GM19324 (cell line): Measurements from ENCODE around the gene MAN2C1.
"Not testable (repeated sequence)": the region's sequence is repeated elsewhere in the genome, so short reads cannot be mapped to it uniquely, and the experiment has no call there.

Experiments
- ATAC-seq: cut with Tn5 transposase; IDR thresholded peaks from one replicate; pipeline ENCODE4 v1.9.1; 2021; ENCODE audit warnings: mild to moderate bottlenecking, moderate library complexity; ENCODE audit not compliant: unreplicated experiment, low FRiP score

The MAN2C1 gene

DNA sequence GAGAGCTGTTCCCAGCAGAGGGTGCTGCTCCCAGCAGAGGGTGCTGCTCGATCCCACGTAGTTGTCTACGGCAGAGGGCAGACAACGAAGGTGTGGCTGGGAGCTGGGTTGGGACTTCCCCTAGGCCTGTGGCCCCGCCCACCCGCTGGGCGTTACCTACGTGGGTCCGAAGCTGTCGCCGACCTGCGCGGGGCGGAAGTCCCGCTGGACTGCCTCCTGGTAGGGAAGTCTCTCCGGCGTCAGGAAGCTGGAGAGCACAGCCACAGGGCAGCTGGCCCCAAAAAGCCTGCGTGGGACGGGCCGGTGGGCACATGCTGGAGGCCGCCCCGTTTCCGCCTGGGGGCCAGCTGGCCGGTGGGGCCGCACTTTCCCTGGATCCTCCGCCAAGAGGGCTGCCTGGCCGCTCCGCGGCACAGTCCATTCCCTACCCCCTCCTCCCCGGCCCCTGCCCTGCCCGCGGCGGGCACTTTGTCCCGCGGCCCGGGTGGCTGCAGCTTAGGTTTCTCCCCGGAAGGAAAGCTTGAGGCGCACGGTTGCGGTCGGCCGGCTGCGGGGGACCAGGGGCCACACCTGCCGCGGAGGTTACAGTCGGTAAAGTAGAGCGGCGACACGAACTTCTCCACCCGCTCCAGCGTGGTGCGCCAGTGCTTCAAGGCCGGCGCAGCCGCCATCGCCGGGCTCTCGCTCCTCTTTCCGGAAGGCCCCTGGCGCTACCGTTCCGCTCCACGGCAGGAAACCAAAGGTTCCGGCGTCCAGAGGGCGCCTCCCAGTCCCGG is at the start of gene MAN2C1:
TSS of gene MAN2C1 (minus strand) at position 695 of the 776 bp plus-strand sequence. CDS start at position 671, 24 bp downstream.
- ATAC-seq: peak; percentile 90

DNA sequence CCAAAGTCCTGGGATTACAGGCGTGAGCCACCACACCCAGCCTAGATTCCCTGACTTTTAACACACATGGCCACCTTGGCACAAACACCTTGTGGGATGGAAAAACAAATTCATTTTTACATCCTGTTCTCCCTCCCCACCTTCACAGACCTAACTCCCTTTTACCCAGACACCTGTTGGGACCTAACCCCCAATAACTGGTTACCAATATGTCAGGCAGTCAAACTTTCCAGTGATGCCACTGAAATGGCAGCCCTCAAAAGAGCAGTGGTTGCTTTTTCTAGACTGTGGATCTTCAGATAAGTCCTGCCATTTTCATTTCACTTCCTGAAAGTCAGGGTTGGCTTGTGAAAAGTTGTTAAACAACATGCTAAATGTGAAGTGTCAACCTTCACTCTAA is 48.2 kb upstream of the MAN2C1 start:
- no peak for ATAC-seq

DNA sequence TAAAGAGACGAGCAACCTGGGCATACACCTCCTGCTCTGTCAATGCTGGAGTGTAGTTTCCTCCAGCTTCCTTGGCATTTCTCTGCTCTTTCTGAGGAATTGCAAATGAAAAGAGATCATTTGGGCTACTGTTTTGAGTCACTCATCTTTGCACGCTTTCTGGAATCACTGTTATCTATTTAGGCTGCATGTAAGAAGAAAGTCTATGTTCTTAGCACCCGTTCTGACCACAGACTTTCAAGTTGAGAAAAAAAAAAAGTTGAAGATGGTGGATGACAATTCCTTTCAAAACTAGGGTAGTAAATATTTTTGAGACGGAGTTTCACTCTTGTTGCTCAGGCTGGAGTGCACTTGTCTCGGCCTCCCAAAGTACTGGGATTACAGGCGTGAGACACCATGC is 41.8 kb upstream of the MAN2C1 start:
- no peak for ATAC-seq

- ATAC-seq: no peak
These were observed 38.7 kb upstream of the MAN2C1 start for GRCh38 chr15:75407083-75407482.

GRCh38 chr15:75403892-75404291 is 35.5 kb upstream of the MAN2C1 start:
- no peak for ATAC-seq

DNA sequence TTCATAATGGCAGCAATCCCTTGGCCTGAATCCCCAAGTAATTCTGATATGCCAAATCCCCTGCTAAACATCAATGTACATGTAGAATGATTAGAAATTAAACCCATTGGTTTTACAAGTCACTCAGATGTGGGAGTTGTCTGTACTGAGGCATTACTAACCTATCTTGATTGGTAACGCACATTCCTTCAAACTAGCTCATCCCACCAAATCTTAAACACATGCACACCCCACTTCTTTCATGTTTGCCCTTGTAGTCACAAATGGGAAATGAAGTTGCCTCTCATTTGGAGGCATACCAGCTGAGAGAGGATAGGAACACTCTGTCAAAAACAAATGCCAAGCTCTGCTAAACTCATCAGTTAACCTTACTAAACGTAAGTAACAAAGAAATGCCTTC is 29.1 kb upstream of the MAN2C1 start:
- ATAC-seq: no peak

DNA sequence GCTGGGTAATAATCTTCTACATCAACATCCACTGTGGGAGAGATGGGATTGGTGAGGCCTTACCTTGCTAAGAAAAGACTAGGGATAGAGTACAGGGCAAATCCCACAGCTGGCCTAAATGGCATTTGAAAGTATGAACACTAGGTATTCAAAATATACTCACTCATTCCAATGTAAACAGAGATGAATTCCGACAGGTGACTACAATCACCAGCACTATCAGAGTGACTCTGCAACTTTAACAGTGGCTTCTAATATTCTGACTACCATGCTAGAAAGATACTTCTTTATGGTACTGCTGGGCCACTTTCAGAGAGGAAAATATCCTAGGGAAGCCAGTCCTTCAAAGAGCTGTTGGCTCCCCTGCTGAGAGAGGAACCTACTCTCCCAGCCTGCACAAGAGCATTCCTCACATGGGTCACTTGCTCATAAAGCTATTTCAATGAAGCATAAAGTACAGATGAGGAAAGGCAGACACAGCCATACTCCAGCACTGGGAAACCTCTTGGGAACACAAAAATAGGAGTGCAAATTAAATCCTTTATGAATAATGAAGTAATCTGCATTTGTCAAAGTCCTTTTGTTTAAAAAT is 21.5 kb upstream of the MAN2C1 start:
- no peak for ATAC-seq

DNA sequence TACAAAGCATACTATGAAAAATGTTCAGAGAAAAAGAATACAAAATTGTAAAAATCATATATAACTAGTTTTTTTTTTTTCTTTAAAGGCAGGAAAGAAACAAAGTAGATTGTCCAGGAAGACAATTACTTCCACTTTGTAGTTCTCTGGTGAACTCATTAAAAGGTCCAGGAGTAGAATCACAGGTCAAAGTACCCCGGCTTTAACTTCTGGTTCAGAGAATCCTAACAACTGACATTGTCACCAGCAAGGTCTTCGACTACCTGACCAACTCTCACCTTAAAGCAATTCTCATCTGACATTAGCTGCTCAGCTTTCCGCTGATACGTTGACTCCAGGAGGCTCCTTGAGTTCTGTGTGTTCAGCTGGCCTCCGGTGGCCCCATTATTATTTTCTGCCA is 15.6 kb upstream of the MAN2C1 start:
- not testable (repeated sequence) for ATAC-seq

DNA sequence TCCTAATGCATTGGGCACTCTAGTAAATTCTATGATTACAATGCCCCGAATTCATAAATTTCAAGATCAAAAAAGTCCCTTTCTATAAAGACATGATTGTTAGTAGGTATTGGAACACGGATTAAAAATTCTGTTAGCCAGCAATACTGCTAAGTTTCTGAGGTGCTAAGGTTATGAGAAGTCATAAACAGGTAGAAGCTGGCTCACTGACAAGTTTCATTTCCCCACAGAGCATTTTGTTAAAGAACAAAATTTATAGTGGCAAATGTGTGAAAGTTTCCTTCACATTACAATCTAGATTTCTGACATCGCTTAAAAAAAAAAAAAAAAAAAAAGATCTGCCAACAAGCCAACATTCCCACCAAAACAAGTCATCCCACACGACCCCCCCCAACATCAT is 12.4 kb upstream of the MAN2C1 start:
- ATAC-seq: no peak

GRCh38 chr15:75371901-75372688 is 3.7 kb upstream of the MAN2C1 start:
- ATAC-seq: no peak

GRCh38 chr15:75371486-75371885 is 3.1 kb upstream of the MAN2C1 start:
- ATAC-seq: no peak

DNA sequence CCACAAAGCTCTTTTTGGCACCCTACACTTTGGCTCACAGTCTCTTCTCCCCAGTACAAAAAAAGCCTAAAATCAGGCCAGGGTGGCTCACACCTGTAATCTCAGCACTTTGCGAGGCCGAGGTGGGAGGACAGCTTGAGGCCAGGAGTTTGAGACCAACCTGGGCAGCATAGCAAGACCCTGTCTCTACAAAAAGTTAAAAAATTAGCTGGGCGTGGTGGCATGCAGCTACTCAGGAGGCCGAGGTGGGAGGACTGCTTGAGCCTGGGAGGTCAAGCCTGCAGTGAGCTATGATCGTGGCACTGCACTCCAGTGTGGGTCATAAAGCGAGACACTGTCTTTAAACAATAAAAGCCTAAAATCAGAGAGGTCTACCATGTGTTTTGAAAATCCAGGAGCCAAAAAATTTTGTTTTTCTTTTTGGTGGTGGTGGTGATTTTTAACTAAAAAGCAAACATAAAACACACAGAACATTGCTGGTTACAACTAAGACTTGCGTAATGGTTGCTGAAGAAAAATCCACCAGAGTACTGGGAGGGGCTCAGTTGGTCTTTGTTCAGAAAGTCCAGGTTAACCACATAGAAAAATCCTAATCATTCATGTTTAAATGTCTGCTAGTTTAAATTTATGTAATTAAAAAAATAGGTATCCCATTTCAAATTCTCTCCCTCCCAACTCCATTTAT is 1.6 kb upstream of the MAN2C1 start:
- no peak for ATAC-seq

GRCh38 chr15:75368689-75369239 is 357 bp upstream of the MAN2C1 start:
- peak; percentile 0 for ATAC-seq

GRCh38 chr15:75367406-75367912 is 948 bp downstream of the MAN2C1 start:
- ATAC-seq: no peak

GRCh38 chr15:75367006-75367405 is 1.4 kb downstream of the MAN2C1 start:
- no peak for ATAC-seq

- ATAC-seq: no peak
These were observed 2.2 kb downstream of the MAN2C1 start for GRCh38 chr15:75366163-75366562.

- no peak for ATAC-seq
These were observed 3.5 kb downstream of the MAN2C1 start for GRCh38 chr15:75364881-75365280.

GRCh38 chr15:75363786-75364185 is 4.6 kb downstream of the MAN2C1 start:
- no peak for ATAC-seq

- ATAC-seq: no peak
These were observed 5.7 kb downstream of the MAN2C1 start for GRCh38 chr15:75362642-75363249.
